T-helper 2 cell treated with Interferon-gamma antibody and Interleukin-4, amounts not matched to agents 5 μg/mL and 100 μg/mL, for 36 hours (primary cell): ENCODE measurements around the gene FAM167B.
"Not testable (repeated sequence)": the region's sequence is repeated elsewhere in the genome, so short reads cannot be mapped to it uniquely, and the experiment has no call there.

Experiments used
- DNase-seq: peaks from one replicate; pipeline ENCODE4 v3.0.0; 2021; ENCODE audit warnings: low spot score
- H3K27ac Mint-ChIP-seq: one replicate; pipeline ENCODE4 v1.8.0; 2021; ENCODE audit warnings: mild to moderate bottlenecking, mixed read lengths
- H3K27me3 Mint-ChIP-seq: one replicate; pipeline ENCODE4 v1.8.0; 2021; ENCODE audit warnings: low read depth, mixed read lengths
- H3K36me3 Mint-ChIP-seq: one replicate; pipeline ENCODE4 v1.8.0; 2021; ENCODE audit warnings: low read depth, mixed read lengths
- H3K4me1 Mint-ChIP-seq: one replicate; pipeline ENCODE4 v1.8.0; 2021; ENCODE audit warnings: low read depth, mixed read lengths
- H3K4me3 Mint-ChIP-seq: one replicate; pipeline ENCODE4 v1.8.0; 2022; ENCODE audit warnings: mild to moderate bottlenecking, moderate library complexity, mixed read lengths
- H3K9me3 Mint-ChIP-seq: one replicate; pipeline ENCODE4 v1.8.0; 2021; ENCODE audit warnings: mixed read lengths

Gene FAM167B

DNA sequence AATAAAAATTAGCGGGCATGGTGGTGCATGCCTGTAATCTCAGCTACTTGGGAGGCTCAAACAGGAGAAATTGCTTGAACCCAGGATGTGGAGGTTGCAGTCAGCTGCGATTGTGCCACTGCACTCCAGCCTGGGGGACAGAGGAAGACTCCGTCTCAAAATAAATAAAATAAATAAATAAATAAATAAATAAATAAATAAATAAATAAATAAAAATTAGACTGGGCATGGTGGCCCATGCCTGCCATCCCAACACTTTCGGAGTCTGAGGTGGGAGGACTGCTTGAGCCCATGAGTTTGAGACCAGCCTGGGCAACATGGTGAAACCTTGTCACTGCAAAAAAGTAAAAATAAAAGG is 16.2 kb downstream of the FAM167B start:
- not testable (repeated sequence) for H3K27me3 Mint-ChIP-seq, DNase-seq, H3K9me3 Mint-ChIP-seq, H3K27ac Mint-ChIP-seq, H3K4me3 Mint-ChIP-seq
- H3K36me3 Mint-ChIP-seq = peaks cover 41% of the 10 kb centered on the region
- H3K4me1 Mint-ChIP-seq = peaks cover 36% of the 10 kb centered on the region

GRCh38 chr1:32263744-32264143 is 16.7 kb downstream of the FAM167B start:
- Mint-ChIP-seq H3K4me3 (peak overlapping the region; percentile 56), H3K9me3 (peaks cover 3% of the 10 kb centered on the region), H3K4me1 (peaks cover 36% of the 10 kb centered on the region), H3K36me3 (peaks cover 41% of the 10 kb centered on the region), H3K27ac (peak overlapping the region; percentile 83), H3K27me3 (no peaks in the 10 kb centered on the region)
- DNase-seq = no peak

- H3K4me3 Mint-ChIP-seq = peak overlapping the region; percentile 41
- no peaks in the 10 kb centered on the region for H3K27me3 Mint-ChIP-seq
- no peak for DNase-seq
- H3K27ac Mint-ChIP-seq = peak overlapping the region; percentile 74
- H3K36me3 Mint-ChIP-seq = peaks cover 38% of the 10 kb centered on the region
- peaks cover 3% of the 10 kb centered on the region for H3K9me3 Mint-ChIP-seq
- peaks cover 37% of the 10 kb centered on the region for H3K4me1 Mint-ChIP-seq
Measured at GRCh38 chr1:32265846-32266245, 18.8 kb downstream of the FAM167B start.

DNA sequence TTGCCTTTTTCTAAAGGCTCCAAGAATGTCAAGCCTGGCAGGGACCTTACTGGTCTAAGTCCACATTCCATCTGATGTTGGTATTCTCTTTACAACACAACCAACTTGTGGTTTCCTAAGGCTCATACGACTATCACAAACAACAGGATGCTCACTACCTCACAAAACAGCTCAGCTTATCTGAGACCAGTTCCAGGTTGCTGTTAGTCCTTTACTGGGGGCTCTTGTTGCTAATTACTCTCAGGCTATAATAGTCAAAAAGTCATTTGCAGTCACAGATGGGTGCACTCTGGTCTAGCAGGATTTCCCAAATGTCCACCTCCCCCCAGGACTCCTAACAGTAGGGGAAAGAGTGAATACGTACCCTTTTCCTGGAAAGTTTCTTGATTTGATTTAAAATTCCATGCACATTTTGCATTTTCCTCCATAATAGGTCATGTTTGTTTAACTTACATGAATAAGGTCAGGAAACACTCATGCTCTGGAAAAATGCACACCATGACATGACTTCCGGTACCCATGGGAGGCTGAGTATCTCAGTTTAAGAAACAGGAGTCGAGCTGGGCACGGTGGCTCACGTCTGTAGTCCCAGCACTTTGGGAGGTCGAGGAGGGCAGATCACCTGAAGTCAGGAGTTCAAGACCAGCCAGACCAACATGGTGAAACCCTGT is 20.0 kb downstream of the FAM167B start:
- H3K9me3 Mint-ChIP-seq = peaks cover 3% of the 10 kb centered on the region
- H3K36me3 Mint-ChIP-seq = peaks cover 46% of the 10 kb centered on the region
- peaks cover 48% of the 10 kb centered on the region for H3K4me1 Mint-ChIP-seq
- H3K27ac Mint-ChIP-seq = peak overlapping the region; percentile 99
- no peak for DNase-seq
- H3K27me3 Mint-ChIP-seq = no peaks in the 10 kb centered on the region
- H3K4me3 Mint-ChIP-seq = peak overlapping the region; percentile 90

DNA sequence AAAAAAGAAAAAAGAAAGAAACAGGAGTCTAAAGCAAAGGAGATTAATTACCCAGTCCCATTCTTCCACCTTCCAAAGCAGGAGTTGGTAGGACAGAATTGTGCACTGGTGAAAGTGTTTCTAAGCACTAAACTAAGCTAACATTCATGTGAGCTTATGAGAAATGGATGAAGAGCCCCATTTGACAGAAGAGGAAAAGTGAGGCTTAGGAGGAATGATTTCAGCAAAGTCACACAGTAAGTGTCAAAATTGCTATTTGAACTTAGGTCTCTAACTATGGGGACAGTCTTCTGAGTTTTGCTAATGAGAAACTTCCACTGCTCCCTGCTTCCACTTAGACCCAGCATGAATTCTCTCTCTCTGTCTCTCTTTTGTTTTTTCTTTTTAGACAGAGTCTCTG is 22.7 kb downstream of the FAM167B start:
- Mint-ChIP-seq H3K27me3 (no peaks in the 10 kb centered on the region), H3K36me3 (peaks cover 51% of the 10 kb centered on the region), H3K9me3 (peaks cover 3% of the 10 kb centered on the region), H3K4me1 (peaks cover 61% of the 10 kb centered on the region), H3K4me3 (peak overlapping the region; percentile 57), H3K27ac (peak overlapping the region; percentile 54)
- DNase-seq = no peak

- no peak for DNase-seq
- no peaks in the 10 kb centered on the region for H3K27me3 Mint-ChIP-seq
- H3K9me3 Mint-ChIP-seq = no peaks in the 10 kb centered on the region
- peak overlapping the region; percentile 81 for H3K4me3 Mint-ChIP-seq
- peaks cover 60% of the 10 kb centered on the region for H3K36me3 Mint-ChIP-seq
- H3K27ac Mint-ChIP-seq = peak overlapping the region; percentile 86
- H3K4me1 Mint-ChIP-seq = peaks cover 47% of the 10 kb centered on the region
Measured at GRCh38 chr1:32272557-32273390, 25.8 kb downstream of the FAM167B start.

DNA sequence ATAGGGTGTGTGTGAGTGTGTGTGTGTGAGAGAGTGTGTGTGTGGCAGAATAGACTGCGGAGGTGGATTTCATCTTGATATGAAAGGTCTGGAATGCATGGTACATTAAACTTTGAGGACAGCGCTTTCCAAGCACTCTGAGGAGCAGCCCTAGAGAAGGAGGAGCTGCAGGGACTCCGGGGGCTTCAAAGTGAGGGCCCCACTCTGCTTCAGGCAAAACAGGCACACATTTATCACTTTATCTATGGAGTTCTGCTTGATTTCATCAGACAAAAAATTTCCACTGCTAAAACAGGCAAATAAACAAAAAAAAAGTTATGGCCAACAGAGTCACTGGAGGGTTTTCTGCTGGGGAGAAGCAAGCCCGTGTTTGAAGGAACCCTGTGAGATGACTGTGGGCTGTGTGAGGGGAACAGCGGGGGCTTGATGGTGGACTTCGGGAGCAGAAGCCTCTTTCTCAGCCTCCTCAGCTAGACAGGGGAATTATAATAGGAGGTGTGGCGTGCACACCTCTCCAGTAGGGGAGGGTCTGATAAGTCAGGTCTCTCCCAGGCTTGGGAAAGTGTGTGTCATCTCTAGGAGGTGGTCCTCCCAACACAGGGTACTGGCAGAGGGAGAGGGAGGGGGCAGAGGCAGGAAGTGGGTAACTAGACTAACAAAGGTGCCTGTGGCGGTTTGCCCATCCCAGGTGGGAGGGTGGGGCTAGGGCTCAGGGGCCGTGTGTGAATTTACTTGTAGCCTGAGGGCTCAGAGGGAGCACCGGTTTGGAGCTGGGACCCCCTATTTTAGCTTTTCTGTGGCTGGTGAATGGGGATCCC is 26.6 kb downstream of the FAM167B start:
- DNase-seq = peak; percentile 74
- peak overlapping the region; percentile 86 for H3K27ac Mint-ChIP-seq
- H3K4me3 Mint-ChIP-seq = peak overlapping the region; percentile 81
- H3K27me3 Mint-ChIP-seq = no peaks in the 10 kb centered on the region
- H3K36me3 Mint-ChIP-seq = peaks cover 66% of the 10 kb centered on the region
- peaks cover 48% of the 10 kb centered on the region for H3K4me1 Mint-ChIP-seq
- H3K9me3 Mint-ChIP-seq = no peaks in the 10 kb centered on the region

DNA sequence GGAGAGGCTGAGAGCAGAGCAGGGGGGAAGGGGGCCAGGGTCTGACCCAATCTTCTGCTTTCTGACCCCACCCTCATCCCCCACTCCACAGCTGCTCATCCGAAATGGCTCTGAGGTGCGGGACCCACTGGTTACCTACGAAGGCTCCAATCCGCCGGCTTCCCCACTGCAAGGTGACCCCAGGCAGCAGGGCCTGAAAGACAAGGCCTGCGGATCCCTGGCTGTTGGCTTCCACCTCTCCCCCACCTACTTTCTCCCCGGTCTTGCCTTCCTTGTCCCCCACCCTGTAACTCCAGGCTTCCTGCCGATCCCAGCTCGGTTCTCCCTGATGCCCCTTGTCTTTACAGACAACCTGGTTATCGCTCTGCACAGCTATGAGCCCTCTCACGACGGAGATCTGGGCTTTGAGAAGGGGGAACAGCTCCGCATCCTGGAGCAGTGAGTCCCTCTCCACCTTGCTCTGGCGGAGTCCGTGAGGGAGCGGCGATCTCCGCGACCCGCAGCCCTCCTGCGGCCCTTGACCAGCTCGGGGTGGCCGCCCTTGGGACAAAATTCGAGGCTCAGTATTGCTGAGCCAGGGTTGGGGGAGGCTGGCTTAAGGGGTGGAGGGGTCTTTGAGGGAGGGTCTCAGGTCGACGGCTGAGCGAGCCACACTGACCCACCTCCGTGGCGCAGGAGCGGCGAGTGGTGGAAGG is 27.8 kb downstream of the FAM167B start:
- Mint-ChIP-seq H3K27ac (peak overlapping the region; percentile 86), H3K9me3 (no peaks in the 10 kb centered on the region), H3K4me3 (peak overlapping the region; percentile 5), H3K4me1 (peaks cover 52% of the 10 kb centered on the region), H3K27me3 (no peaks in the 10 kb centered on the region), H3K36me3 (peaks cover 75% of the 10 kb centered on the region)
- DNase-seq = no peak

GRCh38 chr1:32275424-32275823 is 28.4 kb downstream of the FAM167B start:
- no peak overlapping the region for H3K4me3 Mint-ChIP-seq
- H3K4me1 Mint-ChIP-seq = peaks cover 50% of the 10 kb centered on the region
- no peaks in the 10 kb centered on the region for H3K9me3 Mint-ChIP-seq
- H3K27ac Mint-ChIP-seq = no peak overlapping the region
- peaks cover 75% of the 10 kb centered on the region for H3K36me3 Mint-ChIP-seq
- no peak for DNase-seq
- H3K27me3 Mint-ChIP-seq = no peaks in the 10 kb centered on the region

GRCh38 chr1:32276032-32276782 is 29.2 kb downstream of the FAM167B start:
- peak overlapping the region; percentile 57 for H3K27ac Mint-ChIP-seq
- no peaks in the 10 kb centered on the region for H3K27me3 Mint-ChIP-seq
- H3K4me3 Mint-ChIP-seq = no peak overlapping the region
- peaks cover 79% of the 10 kb centered on the region for H3K36me3 Mint-ChIP-seq
- H3K4me1 Mint-ChIP-seq = peaks cover 47% of the 10 kb centered on the region
- no peak for DNase-seq
- H3K9me3 Mint-ChIP-seq = no peaks in the 10 kb centered on the region

GRCh38 chr1:32284777-32285176 is 37.8 kb downstream of the FAM167B start:
- not testable (repeated sequence) for H3K27me3 Mint-ChIP-seq, H3K4me3 Mint-ChIP-seq, H3K4me1 Mint-ChIP-seq, H3K27ac Mint-ChIP-seq, H3K9me3 Mint-ChIP-seq, DNase-seq
- peaks cover 47% of the 10 kb centered on the region for H3K36me3 Mint-ChIP-seq

DNA sequence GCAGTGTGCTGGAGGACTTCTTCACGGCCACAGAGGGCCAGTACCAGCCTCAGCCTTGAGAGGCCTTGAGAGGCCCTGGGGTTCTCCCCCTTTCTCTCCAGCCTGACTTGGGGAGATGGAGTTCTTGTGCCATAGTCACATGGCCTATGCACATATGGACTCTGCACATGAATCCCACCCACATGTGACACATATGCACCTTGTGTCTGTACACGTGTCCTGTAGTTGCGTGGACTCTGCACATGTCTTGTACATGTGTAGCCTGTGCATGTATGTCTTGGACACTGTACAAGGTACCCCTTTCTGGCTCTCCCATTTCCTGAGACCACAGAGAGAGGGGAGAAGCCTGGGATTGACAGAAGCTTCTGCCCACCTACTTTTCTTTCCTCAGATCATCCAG is 38.6 kb downstream of the FAM167B start:
- H3K27ac Mint-ChIP-seq = no peak overlapping the region
- no peaks in the 10 kb centered on the region for H3K9me3 Mint-ChIP-seq
- H3K36me3 Mint-ChIP-seq = peaks cover 40% of the 10 kb centered on the region
- DNase-seq = no peak
- H3K27me3 Mint-ChIP-seq = no peaks in the 10 kb centered on the region
- H3K4me1 Mint-ChIP-seq = peaks cover 4% of the 10 kb centered on the region
- H3K4me3 Mint-ChIP-seq = no peak overlapping the region

DNA sequence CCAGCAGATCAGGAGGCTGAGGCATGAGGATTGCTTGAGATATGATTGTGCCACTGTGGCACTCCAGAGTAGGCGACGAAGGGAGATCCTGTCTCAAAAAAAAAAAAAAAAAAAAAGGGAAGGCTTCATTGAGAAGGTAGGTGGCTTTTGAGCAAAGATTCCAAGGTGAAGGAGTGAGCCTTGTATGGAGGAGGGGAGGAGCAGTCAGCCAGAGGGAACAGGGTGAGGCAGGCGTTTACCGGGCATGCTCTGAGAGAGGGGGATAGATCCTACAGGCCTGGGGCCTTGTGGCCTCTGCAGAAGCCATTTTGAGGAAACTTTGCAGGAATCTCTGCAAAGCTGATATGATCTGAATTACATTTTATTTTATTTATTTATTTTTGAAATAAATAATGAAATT is 39.7 kb downstream of the FAM167B start:
- peak overlapping the region; percentile 15 for H3K27ac Mint-ChIP-seq
- H3K27me3 Mint-ChIP-seq = no peaks in the 10 kb centered on the region
- H3K4me3 Mint-ChIP-seq = no peak overlapping the region
- no peaks in the 10 kb centered on the region for H3K9me3 Mint-ChIP-seq
- H3K4me1 Mint-ChIP-seq = peaks cover 12% of the 10 kb centered on the region
- peaks cover 30% of the 10 kb centered on the region for H3K36me3 Mint-ChIP-seq
- no peak for DNase-seq
